ENCODE measurements around the gene PDLIM1.
A peak's percentile ranks its signal among the peaks of the same experiment; 100 is the strongest.
"Not testable (repeated sequence)": the region's sequence is repeated elsewhere in the genome, so short reads cannot be mapped to it uniquely, and the experiment has no call there.

The PDLIM1 gene

GRCh38 chr10:95244152-95244551, 46.7 kb downstream of the PDLIM1 start:
- TF ChIP-seq MAX (IDR thresholded peaks at IDR 0.05; ENCODE audit: low read depth, low read length) (no peak), MYC (IDR thresholded peaks at IDR 0.05; ENCODE audit: low read depth, low read length) (no peak), CTCF (IDR thresholded peaks at IDR 0.05; ENCODE audit: low read depth, low read length) (no peak)
- no peak for DNase-seq (ENCODE audit: low read depth)

GRCh38 chr10:95243318-95243617, 47.5 kb downstream of the PDLIM1 start:
- no peak overlapping the region for H3K4me3 ChIP-seq (ENCODE audit: low read depth, low read length)
- DNase-seq (ENCODE audit: low read depth), result no peak
- TF ChIP-seq CTCF (IDR thresholded peaks at IDR 0.05; ENCODE audit: low read depth, low read length) (no peak), POLR2A (IDR thresholded peaks at IDR 0.05; ENCODE audit: extremely low read depth, insufficient read length) (no peak), MYC (IDR thresholded peaks at IDR 0.05; ENCODE audit: low read depth, low read length) (no peak), MAX (IDR thresholded peaks at IDR 0.05; ENCODE audit: low read depth, low read length) (no peak)

More at GRCh38 chr10:95244152-95244551, 46.7 kb downstream of the PDLIM1 start:
- H3K4me3 ChIP-seq (ENCODE audit: low read depth, low read length), result no peak overlapping the region

- DNase-seq (ENCODE audit: low read depth), result peak; percentile 51
- 0 out of 2 replicates have a peak, but pooled peaks have one; percentile 8 for TF ChIP-seq MYC (IDR thresholded peaks at IDR 0.05; ENCODE audit: low read depth, low read length)
- no peak for TF ChIP-seq POLR2A (IDR thresholded peaks at IDR 0.05; ENCODE audit: extremely low read depth, insufficient read length)
- peak; percentile 59 for TF ChIP-seq CTCF (IDR thresholded peaks at IDR 0.05; ENCODE audit: low read depth, low read length)
- no peak overlapping the region for H3K4me3 ChIP-seq (ENCODE audit: low read depth, low read length)
Measured at GRCh38 chr10:95242581-95243317, 48.1 kb downstream of the PDLIM1 start.

GRCh38 chr10:95241533-95241932, 49.3 kb downstream of the PDLIM1 start:
- no peak for TF ChIP-seq MYC (IDR thresholded peaks at IDR 0.05; ENCODE audit: low read depth, low read length)
- TF ChIP-seq CTCF (IDR thresholded peaks at IDR 0.05; ENCODE audit: low read depth, low read length), result no peak
- TF ChIP-seq MAX (IDR thresholded peaks at IDR 0.05; ENCODE audit: low read depth, low read length), result no peak
- TF ChIP-seq POLR2A (IDR thresholded peaks at IDR 0.05; ENCODE audit: extremely low read depth, insufficient read length), result no peak
- no peak overlapping the region for H3K4me3 ChIP-seq (ENCODE audit: low read depth, low read length)
- no peak for DNase-seq (ENCODE audit: low read depth)

- TF ChIP-seq MAX (IDR thresholded peaks at IDR 0.05; ENCODE audit: low read depth, low read length) (no peak), CTCF (IDR thresholded peaks at IDR 0.05; ENCODE audit: low read depth, low read length) (no peak), POLR2A (IDR thresholded peaks at IDR 0.05; ENCODE audit: extremely low read depth, insufficient read length) (no peak), MYC (IDR thresholded peaks at IDR 0.05; ENCODE audit: low read depth, low read length) (no peak)
- DNase-seq (ENCODE audit: low read depth), result no peak
- H3K4me3 ChIP-seq (ENCODE audit: low read depth, low read length), result no peak overlapping the region
Measured at GRCh38 chr10:95240811-95241210, 50.0 kb downstream of the PDLIM1 start.

- H3K4me3 ChIP-seq (ENCODE audit: low read depth, low read length); DNase-seq (ENCODE audit: low read depth): not testable (repeated sequence)
Measured at GRCh38 chr10:95240096-95240495, 50.7 kb downstream of the PDLIM1 start.
